Nephron (organoid): ENCODE measurements around the gene BRWD1.

Source experiments
- H3K27ac Mint-ChIP-seq, 3 experiments: 2 replicates each; pipeline ENCODE4 v1.8.0; 2020; ENCODE audit warnings: mixed read lengths in 3 of 3, mild to moderate bottlenecking in 2 of 3, moderate library complexity in 1 of 3
- H3K27me3 Mint-ChIP-seq: 2 replicates; pipeline ENCODE4 v1.8.0; 2021; ENCODE audit warnings: low read depth, mild to moderate bottlenecking, moderate library complexity, mixed read lengths
- H3K36me3 Mint-ChIP-seq: 2 replicates; pipeline ENCODE4 v1.8.0; 2020; ENCODE audit warnings: low read depth, mixed read lengths
- H3K4me1 Mint-ChIP-seq: 2 replicates; pipeline ENCODE4 v1.8.0; 2020; ENCODE audit warnings: mixed read lengths
- H3K4me3 Mint-ChIP-seq, 3 experiments: 2 replicates each; pipeline ENCODE4 v1.8.0; 2020; ENCODE audit warnings: mild to moderate bottlenecking in 3 of 3, mixed read lengths in 3 of 3, moderate library complexity in 2 of 3
- H3K9me3 Mint-ChIP-seq: 2 replicates; pipeline ENCODE4 v1.8.0; 2020; ENCODE audit warnings: mixed read lengths
- TF ChIP-seq, protein P1 (sequence below), 3 experiments: fragments of 200-600 bp; sonication (generic); IDR thresholded peaks; one replicate each; pipeline ENCODE4 v1.5.0; 2021; ENCODE audit warnings: antibody characterized with exemption in 3 of 3; ENCODE audit not compliant: unreplicated experiment in 3 of 3

BRWD1 gene

DNA sequence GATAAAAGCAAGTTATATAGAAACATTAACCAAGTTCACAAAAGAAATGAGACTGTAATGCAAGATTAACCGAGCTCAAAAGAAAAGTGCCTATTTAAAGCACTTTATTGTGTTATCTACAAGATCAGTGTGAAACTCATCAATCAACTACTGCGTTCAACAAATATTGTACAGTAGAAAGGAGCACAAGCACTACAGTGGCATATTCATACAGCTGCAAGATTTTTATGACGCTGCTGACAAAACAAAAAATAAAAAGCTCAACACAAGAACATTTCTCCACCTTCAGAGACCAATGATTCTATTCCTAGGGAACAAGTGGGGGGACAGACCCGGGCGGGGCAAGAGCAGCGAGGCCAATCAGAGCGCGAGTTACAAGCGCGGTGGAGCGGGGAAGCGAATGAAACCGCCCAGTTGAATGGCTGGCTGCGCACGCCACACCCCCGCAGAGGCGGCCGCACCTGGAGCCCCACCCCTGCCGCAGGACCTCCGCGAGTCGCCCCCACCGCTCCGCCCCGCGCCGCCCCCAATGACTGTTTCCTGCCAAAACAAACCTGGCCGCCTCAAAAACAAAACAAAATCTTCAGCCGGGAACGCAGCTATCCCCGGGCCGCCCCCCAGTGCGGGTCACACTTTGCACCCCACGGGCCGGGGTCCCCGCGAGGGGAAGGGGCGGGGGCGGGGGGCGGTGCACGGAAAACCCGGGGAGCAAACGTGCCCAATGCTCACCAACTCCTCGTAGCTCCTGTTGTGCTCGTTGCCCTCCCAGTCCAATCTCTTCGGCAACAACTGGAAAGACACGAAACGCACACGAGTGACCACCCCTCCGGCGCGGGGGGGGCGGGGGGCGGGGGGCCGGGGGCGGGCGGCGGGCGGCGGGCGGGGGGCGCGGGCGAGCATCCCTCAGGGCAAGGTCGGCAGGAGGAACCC, 1.1 kb downstream of the BRWD1 start:
- H3K36me3 Mint-ChIP-seq: peaks cover 40% of the 10 kb centered on the region
- peak overlapping the region; percentile 85 to 97 (median 91) for H3K4me3 Mint-ChIP-seq
- H3K27me3 Mint-ChIP-seq: no peaks in the 10 kb centered on the region
- peaks cover 33% of the 10 kb centered on the region for H3K4me1 Mint-ChIP-seq
- H3K27ac Mint-ChIP-seq: peak overlapping the region; percentile 94 to 96 (median 96)
- no peaks in the 10 kb centered on the region for H3K9me3 Mint-ChIP-seq
- TF ChIP-seq, protein P1, sequence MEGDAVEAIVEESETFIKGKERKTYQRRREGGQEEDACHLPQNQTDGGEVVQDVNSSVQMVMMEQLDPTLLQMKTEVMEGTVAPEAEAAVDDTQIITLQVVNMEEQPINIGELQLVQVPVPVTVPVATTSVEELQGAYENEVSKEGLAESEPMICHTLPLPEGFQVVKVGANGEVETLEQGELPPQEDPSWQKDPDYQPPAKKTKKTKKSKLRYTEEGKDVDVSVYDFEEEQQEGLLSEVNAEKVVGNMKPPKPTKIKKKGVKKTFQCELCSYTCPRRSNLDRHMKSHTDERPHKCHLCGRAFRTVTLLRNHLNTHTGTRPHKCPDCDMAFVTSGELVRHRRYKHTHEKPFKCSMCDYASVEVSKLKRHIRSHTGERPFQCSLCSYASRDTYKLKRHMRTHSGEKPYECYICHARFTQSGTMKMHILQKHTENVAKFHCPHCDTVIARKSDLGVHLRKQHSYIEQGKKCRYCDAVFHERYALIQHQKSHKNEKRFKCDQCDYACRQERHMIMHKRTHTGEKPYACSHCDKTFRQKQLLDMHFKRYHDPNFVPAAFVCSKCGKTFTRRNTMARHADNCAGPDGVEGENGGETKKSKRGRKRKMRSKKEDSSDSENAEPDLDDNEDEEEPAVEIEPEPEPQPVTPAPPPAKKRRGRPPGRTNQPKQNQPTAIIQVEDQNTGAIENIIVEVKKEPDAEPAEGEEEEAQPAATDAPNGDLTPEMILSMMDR (IDR thresholded peaks at IDR 0.05; ENCODE audit: unreplicated experiment in 3 of 3): no peak

DNA sequence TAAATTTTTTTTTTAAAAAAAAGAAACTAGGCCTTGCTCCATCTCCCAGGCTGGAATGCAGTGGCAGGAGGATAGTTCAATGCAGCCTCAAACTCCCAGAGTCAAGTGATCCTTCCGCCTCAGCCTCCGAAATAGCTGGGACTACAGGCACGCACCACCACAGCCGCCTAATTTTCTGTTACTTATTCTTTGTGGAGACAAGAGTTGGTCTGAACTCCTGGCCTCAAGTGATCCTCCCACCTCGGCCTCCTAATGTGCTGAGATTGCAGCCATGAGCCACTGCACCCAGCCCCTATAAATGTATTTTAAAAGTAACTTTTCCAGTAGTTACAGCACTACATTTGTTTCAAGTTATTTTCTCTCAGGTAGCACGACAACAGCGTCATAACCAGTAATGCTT, 2.3 kb downstream of the BRWD1 start:
- peak overlapping the region in 1 of 3 experiments; percentile 16 for H3K27ac Mint-ChIP-seq
- H3K36me3 Mint-ChIP-seq: peaks cover 44% of the 10 kb centered on the region
- TF ChIP-seq, protein P1 (IDR thresholded peaks at IDR 0.05; ENCODE audit: unreplicated experiment in 3 of 3): no peak
- H3K4me3 Mint-ChIP-seq: peak overlapping the region in 2 of 3 experiments; percentile 23 to 34
- H3K4me1 Mint-ChIP-seq: peaks cover 32% of the 10 kb centered on the region
- H3K27me3 Mint-ChIP-seq: no peaks in the 10 kb centered on the region
- H3K9me3 Mint-ChIP-seq: no peaks in the 10 kb centered on the region

DNA sequence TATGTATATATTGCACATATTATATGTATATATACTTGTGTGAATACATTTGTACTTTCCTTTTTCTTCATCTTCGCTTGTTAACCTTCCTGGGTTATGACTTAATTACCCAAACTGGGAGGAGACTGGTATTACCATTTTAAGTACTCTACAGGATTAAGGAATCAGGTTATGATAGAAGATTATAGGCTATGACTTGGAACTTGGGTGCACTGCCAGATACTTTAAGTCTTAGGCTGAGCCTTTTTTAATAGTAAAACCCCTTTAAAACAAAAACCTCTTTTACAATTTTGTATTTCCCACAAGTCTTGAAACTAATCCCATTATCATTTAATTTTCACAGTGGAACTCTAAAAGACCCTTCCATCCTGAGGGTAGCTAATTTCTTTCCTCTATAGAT, 6.0 kb downstream of the BRWD1 start:
- Mint-ChIP-seq H3K9me3 (no peaks in the 10 kb centered on the region), H3K4me1 (peaks cover 18% of the 10 kb centered on the region), H3K27ac (no peak overlapping the region), H3K36me3 (peaks cover 71% of the 10 kb centered on the region), H3K27me3 (no peaks in the 10 kb centered on the region), H3K4me3 (no peak overlapping the region)
- TF ChIP-seq, protein P1 (IDR thresholded peaks at IDR 0.05; ENCODE audit: unreplicated experiment in 3 of 3): no peak

DNA sequence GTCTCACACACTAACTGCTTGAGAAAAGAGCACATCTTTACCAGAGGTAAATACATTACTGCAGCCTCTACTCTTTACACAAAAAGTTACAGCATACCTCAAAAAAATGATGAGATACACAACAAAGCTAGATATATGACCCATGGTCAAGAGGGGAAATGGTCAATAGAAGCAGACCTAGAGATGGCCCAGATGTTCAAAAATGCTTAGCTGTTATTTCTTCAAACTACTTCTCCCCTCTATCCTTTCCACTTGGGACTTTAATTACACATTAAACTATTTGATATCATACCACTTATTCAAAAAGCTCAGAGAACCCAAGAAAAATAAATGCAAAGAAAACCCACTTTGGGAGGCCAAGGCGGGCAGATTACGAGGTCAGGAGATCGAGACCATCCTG, 12.8 kb downstream of the BRWD1 start:
- Mint-ChIP-seq H3K9me3 (peaks cover 15% of the 10 kb centered on the region), H3K4me1 (no peaks in the 10 kb centered on the region), H3K27me3 (no peaks in the 10 kb centered on the region), H3K4me3 (no peak overlapping the region), H3K36me3 (peaks cover 89% of the 10 kb centered on the region), H3K27ac (no peak overlapping the region)
- TF ChIP-seq, protein P1 (IDR thresholded peaks at IDR 0.05; ENCODE audit: unreplicated experiment in 3 of 3): no peak

DNA sequence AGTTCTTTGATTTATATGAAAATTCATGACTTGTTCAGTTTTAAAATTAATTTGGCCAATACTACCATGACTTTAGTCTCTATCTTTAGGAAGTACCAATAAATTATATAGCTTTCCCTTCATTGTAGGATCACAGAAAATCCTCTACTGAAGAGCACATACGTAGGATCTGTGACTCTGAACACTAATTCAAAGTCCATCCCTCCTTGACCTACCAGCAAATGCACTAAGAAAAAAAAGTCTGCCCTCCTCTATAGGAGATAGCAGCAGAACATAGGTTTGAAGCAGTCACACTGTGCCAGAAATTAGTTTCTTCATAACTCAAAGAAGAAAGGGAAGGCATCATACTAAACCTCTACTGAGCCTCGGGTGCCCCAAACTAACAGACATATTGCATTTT, 16.5 kb downstream of the BRWD1 start:
- H3K27me3 Mint-ChIP-seq: no peaks in the 10 kb centered on the region
- no peak overlapping the region for H3K27ac Mint-ChIP-seq
- H3K4me3 Mint-ChIP-seq: no peak overlapping the region
- no peaks in the 10 kb centered on the region for H3K4me1 Mint-ChIP-seq
- H3K36me3 Mint-ChIP-seq: peaks cover 94% of the 10 kb centered on the region
- TF ChIP-seq, protein P1 (IDR thresholded peaks at IDR 0.05; ENCODE audit: unreplicated experiment in 3 of 3): no peak
- H3K9me3 Mint-ChIP-seq: peaks cover 15% of the 10 kb centered on the region

DNA sequence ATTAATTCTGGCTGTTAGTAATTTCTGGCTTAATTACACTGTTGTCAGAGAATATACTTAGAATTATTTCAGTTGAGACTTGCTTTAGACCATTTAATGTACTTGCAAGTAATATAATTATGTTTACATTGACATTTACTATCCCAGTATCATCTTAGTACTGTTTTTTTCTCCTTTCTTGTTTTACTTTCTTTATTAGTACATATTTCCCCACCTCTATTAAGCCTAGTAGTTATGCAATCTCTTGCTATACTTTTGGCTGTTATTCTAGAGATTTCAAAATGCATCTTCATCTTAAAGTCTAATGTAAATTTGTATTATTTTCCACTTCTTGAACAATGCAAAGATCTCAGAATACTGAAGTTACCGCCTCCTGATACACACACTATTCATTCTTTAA, 24.4 kb downstream of the BRWD1 start:
- H3K4me3 Mint-ChIP-seq: no peak overlapping the region
- peaks cover 90% of the 10 kb centered on the region for H3K36me3 Mint-ChIP-seq
- H3K27ac Mint-ChIP-seq: no peak overlapping the region
- no peaks in the 10 kb centered on the region for H3K4me1 Mint-ChIP-seq
- H3K9me3 Mint-ChIP-seq: peaks cover 14% of the 10 kb centered on the region
- TF ChIP-seq, protein P1 (IDR thresholded peaks at IDR 0.05; ENCODE audit: unreplicated experiment in 3 of 3): no peak
- H3K27me3 Mint-ChIP-seq: no peaks in the 10 kb centered on the region
